ENCODE measurements around the gene SARNP. TPM values are rescaled to one million over a fixed set of nuclear protein-coding genes. Genes with fewer than 3 reads are reported as not detected.

Gene SARNP
- total and polyA plus RNA-seq, 10 of the 15 experiments (the other 5 are each of a cell fraction or from before 2014, with no cell fraction given), result 77.6 to 445 (median 188) TPM

DNA sequence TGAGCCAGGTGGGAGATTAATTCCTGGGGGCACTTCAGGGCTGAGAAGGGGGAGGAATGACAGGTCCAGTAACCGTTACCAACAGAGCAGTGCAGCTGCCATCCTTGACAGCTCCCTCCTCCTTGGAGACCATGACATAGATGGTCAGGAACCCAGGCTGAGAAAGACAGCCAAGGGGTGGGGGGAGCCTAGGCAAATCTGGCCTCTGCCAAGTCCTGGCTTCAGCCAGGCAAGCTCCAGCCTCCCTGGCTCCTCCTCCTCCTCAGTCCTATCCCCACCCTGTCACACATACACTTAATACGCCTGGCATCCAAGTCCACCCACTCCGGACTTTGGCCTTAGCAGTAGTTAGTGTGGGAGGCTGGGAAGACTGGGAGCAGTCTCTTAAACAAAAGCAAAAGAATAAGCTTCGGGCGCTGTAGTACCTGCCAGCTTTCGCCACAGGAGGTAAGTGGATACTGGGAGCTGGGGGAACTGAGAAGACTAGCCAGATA, 97.4 kb downstream of the SARNP start, which contains the start of gene RDH5:
TSS of gene RDH5 (plus strand) at position 323 of the 494 bp plus-strand sequence. CDS start 792 bp downstream, outside the sequence.
- POLR2A ChIA-PET, result interaction anchor here (0.6 to 2.4 kb wide), 3 partner anchors 10 to 730 kb away, joined by 3 to 10 read pairs (median 3); no protein-coding TSS in a partner anchor
- no peak for FAIRE-seq
- CTCF ChIA-PET, result interaction anchor here (0.7 to 11.4 kb wide), 9 partner anchors 10 to 1240 kb away, joined by 3 to 205 read pairs (median 5); partner anchors contain the start of gene CD63
- Histone ChIP-seq H2AFZ (ENCODE audit: control insufficient read depth, low read depth, low read length) (no peak within 1 kb of the TSS), H3K9ac (ENCODE audit: control insufficient read depth, insufficient read depth, low read length) (no peak within 1 kb of the TSS), H4K20me1 (ENCODE audit: control insufficient read depth, insufficient read depth) (no peaks in the 10 kb centered on the region), H3K36me3 (ENCODE audit: control insufficient read depth in 2 of 2, insufficient read depth in 2 of 2, low read length in 1 of 2) (peaks cover 7% of the 10 kb centered on the region in 2 experiments; a peak in 3 of 4 replicates), H3K4me3 (no peak within 1 kb of the TSS), H3K4me1 (ENCODE audit: control insufficient read depth, insufficient read depth, low read length) (peaks cover 25% of the 10 kb centered on the region), H3K9me3 (replicated peaks; ENCODE audit: control insufficient read depth, insufficient read depth, low read length) (no peaks in the 10 kb centered on the region), H3K27ac (ENCODE audit: control insufficient read depth, insufficient read depth) (no peak within 1 kb of the TSS), H3K79me2 (ENCODE audit: control insufficient read depth, insufficient read depth, low read length) (peaks cover 13% of the 10 kb centered on the region), H3K27me3 (replicated peaks in 1 of 2; ENCODE audit: control insufficient read depth in 2 of 2, insufficient read depth in 2 of 2, low read length in 1 of 2) (no peaks in the 10 kb centered on the region), H3K4me2 (ENCODE audit: control insufficient read depth, insufficient read depth) (0 out of 2 replicates have a peak within 1 kb of the TSS, but pooled peaks have one; percentile 100)
- SMC1A ChIA-PET (ENCODE audit: uncharacterized antibody, unreplicated experiment), result interaction anchor here (0.9 to 3.5 kb wide), 7 partner anchors 10 to 208 kb away, joined by 3 to 16 read pairs (median 4); no protein-coding TSS in a partner anchor
- in situ Hi-C loops (cut with MboI), result no loop called here
- intact Hi-C loops (cut with micrococcal nuclease; ENCODE audit: unreplicated experiment), result no loop called here
- no peak for ATAC-seq
- BruUV-seq (replicated peaks), result no TSS peak
- 98% methylated on average over 6 of the region's 6 CpGs for WGBS (ENCODE audit: insufficient coverage, insufficient replicate concordance, low lambda C conversion rate, missing lambda C conversion rate)
- no peak for TF ChIP-seq SMARCA5 (IDR thresholded peaks at IDR 0.05)
- no peak for TF ChIP-seq HDAC2 (IDR thresholded peaks at IDR 0.05)
- TF ChIP-seq ZNF274 (IDR thresholded peaks at IDR 0.05; ENCODE audit: insufficient read depth, insufficient read length), result no peak
- TF ChIP-seq, protein P1, sequence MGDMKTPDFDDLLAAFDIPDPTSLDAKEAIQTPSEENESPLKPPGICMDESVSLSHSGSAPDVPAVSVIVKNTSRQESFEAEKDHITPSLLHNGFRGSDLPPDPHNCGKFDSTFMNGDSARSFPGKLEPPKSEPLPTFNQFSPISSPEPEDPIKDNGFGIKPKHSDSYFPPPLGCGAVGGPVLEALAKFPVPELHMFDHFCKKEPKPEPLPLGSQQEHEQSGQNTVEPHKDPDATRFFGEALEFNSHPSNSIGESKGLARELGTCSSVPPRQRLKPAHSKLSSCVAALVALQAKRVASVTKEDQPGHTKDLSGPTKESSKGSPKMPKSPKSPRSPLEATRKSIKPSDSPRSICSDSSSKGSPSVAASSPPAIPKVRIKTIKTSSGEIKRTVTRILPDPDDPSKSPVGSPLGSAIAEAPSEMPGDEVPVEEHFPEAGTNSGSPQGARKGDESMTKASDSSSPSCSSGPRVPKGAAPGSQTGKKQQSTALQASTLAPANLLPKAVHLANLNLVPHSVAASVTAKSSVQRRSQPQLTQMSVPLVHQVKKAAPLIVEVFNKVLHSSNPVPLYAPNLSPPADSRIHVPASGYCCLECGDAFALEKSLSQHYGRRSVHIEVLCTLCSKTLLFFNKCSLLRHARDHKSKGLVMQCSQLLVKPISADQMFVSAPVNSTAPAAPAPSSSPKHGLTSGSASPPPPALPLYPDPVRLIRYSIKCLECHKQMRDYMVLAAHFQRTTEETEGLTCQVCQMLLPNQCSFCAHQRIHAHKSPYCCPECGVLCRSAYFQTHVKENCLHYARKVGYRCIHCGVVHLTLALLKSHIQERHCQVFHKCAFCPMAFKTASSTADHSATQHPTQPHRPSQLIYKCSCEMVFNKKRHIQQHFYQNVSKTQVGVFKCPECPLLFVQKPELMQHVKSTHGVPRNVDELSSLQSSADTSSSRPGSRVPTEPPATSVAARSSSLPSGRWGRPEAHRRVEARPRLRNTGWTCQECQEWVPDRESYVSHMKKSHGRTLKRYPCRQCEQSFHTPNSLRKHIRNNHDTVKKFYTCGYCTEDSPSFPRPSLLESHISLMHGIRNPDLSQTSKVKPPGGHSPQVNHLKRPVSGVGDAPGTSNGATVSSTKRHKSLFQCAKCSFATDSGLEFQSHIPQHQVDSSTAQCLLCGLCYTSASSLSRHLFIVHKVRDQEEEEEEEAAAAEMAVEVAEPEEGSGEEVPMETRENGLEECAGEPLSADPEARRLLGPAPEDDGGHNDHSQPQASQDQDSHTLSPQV (IDR thresholded peaks at IDR 0.05), result no peak
- no peak for TF ChIP-seq RELA (IDR thresholded peaks at IDR 0.05; ENCODE audit: borderline replicate concordance, partially characterized antibody)
- no peak for TF ChIP-seq KAT2A (conservative IDR thresholded peaks at IDR 0.05; ENCODE audit: control insufficient read depth, low read depth, low read length)
- TF ChIP-seq, protein P2, sequence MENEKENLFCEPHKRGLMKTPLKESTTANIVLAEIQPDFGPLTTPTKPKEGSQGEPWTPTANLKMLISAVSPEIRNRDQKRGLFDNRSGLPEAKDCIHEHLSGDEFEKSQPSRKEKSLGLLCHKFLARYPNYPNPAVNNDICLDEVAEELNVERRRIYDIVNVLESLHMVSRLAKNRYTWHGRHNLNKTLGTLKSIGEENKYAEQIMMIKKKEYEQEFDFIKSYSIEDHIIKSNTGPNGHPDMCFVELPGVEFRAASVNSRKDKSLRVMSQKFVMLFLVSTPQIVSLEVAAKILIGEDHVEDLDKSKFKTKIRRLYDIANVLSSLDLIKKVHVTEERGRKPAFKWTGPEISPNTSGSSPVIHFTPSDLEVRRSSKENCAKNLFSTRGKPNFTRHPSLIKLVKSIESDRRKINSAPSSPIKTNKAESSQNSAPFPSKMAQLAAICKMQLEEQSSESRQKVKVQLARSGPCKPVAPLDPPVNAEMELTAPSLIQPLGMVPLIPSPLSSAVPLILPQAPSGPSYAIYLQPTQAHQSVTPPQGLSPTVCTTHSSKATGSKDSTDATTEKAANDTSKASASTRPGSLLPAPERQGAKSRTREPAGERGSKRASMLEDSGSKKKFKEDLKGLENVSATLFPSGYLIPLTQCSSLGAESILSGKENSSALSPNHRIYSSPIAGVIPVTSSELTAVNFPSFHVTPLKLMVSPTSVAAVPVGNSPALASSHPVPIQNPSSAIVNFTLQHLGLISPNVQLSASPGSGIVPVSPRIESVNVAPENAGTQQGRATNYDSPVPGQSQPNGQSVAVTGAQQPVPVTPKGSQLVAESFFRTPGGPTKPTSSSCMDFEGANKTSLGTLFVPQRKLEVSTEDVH (IDR thresholded peaks at IDR 0.05; ENCODE audit: low read depth, partially characterized antibody), result no peak
- no peak for TF ChIP-seq ZZZ3 (IDR thresholded peaks at IDR 0.05; ENCODE audit: control insufficient read depth, insufficient read length, low read depth)
- TF ChIP-seq MYB (IDR thresholded peaks at IDR 0.05; ENCODE audit: borderline replicate concordance, low read depth, low read length), result no peak
- no peak for TF ChIP-seq KLF5 (IDR thresholded peaks at IDR 0.05; ENCODE audit: partially characterized antibody)
- TF ChIP-seq ZNF24 (IDR thresholded peaks at IDR 0.05), result no peak
- TF ChIP-seq, protein P3, sequence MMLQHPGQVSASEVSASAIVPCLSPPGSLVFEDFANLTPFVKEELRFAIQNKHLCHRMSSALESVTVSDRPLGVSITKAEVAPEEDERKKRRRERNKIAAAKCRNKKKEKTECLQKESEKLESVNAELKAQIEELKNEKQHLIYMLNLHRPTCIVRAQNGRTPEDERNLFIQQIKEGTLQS (IDR thresholded peaks at IDR 0.05; ENCODE audit: borderline replicate concordance, extremely low read depth, low read depth, low read length), result no peak
- no peak for DNase-seq (ENCODE audit: low read depth, low spot score)
- RAD21 ChIA-PET (ENCODE audit: unreplicated experiment), result interaction anchor here (0.8 to 11.0 kb wide), 3 partner anchors 9 to 38 kb away, joined by 3 to 113 read pairs (median 4); partner anchors contain the start of gene CD63

All from GM12878 (cell line).